GM15510 (cell line): ENCODE data around the gene N4BP2.

Experiments used
- POLR2A ChIP-seq: IDR thresholded peaks from 3 replicates; pipeline ENCODE4 v1.6.1; 2011; ENCODE audit warnings: borderline replicate concordance; ENCODE audit not compliant: insufficient read length; ENCODE audit errors: extremely low read depth

N4BP2 gene

DNA sequence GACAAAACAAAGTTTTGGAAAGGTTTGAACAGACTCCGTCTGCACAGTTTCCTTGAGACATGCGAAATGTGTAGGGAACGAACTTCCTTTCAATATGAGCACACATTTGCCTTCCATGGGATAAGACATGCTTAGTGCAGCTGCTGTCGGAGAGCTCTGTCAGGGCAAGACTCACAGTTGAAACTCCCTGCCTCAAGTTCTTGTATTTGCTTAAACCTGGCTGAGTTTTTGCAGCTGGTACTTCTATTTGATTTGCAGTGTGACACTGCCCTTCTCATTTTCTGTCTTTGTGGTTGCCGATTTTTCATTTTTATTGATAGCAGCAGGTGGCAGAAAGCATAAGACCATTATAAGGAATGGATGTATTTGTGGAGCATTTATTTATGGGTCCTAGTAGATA is 122.0 kb downstream of the N4BP2 start:
- no peak for TF ChIP-seq POLR2A

DNA sequence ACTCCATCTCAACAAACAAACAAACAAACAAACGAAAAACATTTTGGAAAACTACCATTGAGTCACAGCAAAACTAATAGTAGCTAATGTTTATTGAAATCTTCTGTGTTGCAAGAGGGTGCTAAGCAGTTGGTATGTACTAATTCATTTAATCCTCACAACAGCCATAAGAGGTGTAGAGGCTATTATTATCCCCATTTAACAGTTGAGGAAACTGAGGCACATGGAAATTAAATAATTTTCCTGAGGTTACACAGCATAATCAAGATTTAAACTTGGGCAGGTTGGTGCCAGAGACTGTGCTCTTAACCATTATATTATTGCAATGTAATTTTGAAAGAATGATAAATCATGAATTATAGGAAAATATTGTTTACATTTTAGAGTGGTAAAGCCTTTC is 122.7 kb downstream of the N4BP2 start:
- no peak for TF ChIP-seq POLR2A

DNA sequence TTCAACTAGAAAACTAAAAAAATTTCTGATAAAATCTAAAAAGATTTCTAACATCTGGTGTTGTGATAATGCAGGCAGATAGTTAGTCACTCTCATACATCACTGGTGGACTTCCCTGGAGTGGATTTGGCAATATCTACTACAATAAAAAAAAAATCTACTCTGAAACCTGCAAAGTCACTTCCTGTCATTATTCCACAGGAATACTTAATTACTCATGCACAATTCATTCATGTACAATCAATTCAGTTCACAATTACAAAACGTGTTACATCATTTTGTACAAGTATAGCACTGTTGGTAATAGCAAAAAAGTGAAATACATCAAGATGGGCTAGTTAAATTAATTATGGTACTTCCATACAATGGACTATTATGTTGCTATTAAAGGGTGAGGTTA is 123.7 kb downstream of the N4BP2 start:
- no peak for TF ChIP-seq POLR2A

DNA sequence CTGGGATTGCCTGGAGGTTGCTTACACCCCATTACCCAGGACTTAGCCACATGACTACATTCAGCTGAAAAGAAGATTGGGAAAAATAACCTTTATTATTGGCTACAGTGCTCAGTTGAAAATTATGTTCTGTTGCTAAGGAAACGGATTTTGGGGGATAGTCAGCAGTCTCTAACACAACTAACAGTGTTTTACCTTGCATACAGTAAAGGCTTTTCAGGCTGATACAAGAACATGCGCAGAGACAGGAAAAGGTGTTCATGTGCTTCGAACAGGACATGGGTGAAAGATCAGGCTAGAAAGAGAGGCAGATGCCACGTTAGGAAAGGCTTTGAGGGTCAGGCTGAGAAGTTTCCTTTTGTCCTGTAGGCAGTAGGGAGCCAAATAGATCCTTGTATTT is 125.4 kb downstream of the N4BP2 start:
- no peak for TF ChIP-seq POLR2A

DNA sequence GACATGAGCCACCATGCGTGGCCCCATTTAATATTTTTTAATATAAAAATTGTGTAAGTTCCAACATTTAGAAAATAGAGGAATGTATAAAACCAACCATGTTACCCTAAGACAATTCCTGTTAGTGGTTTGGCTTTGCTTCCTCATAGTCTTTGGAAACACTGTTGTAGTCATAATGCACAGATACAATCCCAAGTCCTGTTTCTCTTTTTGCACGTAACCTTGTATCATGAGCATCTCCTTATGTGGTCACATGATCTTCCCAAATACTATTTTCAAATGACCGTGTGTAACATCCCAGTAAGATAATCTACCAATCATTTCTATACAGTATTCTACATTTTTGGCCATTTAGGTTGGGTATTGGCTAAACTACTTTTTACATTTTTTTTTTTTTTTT is 126.3 kb downstream of the N4BP2 start:
- TF ChIP-seq POLR2A, result no peak

DNA sequence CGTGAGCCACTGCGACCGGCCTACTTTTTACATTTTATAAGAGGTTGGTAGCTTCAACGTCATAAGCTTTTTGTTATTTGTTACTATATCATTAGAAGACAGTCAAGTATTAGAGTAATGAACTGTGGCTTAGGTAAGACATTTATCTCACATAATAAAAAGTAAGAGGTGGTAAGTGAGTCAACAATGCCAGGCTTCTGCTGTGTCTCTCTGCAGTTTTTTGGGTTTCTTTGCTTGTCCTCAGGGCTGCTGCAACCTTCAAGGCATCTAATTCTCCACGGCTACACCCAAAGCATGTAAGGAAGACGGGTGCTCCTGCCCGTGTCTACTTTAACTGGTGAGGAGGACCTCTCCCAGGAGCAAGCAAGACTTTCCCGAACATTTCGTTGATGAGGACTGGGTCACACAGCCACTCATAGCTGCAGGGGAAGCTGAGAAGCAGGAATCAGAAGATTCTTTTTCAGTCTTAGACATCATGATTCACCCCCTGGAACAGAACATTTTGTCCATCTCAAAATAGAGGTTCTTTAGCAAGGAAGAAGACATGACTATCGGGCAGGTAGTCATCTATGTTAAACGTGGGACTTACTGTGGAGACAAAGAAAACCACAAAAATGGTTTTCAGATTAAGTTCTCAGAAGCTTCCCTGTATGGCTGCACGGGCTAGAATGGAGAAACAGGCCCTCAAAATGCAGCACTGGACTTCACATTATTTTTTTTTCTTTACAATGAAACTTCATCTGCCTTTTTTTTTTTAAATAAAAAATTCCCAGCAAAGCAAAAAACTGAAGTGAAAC is 127.2 kb downstream of the N4BP2 start:
- no peak for TF ChIP-seq POLR2A

DNA sequence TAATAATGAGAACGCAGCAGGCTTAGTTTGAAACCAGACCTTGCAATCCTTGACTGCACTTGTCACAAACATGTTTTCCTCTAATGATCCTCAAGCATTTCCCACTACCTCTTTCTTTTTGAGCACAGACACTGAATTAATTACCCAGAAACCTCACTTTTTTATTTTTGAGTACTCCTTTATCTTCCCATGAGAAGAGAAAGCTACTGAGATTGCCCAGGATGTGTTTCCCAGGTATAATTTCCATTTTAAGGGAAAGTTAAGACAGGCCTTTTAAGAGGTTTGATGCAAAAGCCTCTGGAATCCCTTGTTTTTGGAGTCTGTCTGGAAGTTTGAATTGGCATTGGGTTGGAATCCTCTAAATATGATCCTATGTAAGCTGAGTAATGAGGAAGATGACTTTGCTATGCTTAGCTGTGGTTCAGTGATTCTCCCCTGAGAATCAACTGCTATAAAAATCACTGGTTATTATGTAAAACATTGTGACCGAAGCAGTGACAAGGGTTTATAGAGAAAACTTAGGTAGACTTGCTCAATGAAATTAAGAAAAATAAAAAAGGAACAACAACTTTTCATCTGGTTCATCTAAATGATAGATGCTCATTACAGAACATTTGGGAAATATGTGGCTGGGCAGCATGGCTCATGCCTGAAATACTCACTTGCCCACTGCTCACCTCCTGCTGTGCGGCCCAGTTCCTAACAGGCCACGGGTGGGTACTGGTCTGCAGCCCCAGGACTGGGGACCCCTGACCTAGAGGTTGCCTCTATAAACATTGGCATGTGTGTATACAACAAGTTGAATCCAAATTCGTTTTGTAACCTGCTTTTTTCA is 129.4 kb downstream of the N4BP2 start:
- no peak for TF ChIP-seq POLR2A

DNA sequence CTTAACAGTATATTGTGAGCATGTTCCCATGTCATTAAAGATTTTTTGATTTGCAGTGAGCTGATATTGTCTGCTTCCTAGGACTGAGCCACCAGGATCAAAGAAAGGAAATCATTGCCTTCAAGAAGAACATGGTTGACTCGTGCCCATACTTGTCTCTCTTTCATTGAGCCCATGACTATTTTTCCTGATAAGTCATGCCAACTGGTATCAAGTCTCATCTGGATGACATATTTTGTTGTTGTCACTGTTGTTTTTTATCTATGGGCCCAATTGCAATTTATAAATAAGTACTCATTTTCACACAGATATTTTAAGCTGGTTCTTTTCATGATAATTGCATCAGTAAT is 130.0 kb downstream of the N4BP2 start:
- TF ChIP-seq POLR2A, result no peak

DNA sequence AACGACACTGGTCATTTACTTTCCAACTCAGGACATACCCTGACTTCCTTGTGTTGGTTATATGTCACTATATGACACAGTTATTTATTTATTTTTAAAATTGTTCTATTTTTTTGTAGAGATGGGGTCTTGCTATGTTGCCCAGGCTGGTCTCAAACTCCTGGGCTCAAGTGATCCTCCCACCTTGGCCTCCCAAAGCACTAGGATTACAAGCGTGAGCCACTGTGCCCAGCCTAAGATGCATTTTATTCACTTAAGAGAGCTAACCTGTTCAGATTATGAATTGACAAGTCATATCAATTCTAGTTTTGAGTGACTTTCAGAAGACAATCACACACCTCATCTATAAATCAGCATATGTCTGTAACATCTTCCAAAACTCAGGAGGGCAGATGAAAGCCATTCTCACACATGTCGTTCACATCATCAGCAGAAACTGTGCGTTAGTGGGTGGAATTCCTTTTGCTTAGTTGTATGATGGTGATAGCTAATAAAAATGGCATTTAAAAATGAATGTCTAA is 130.8 kb downstream of the N4BP2 start:
- no peak for TF ChIP-seq POLR2A

DNA sequence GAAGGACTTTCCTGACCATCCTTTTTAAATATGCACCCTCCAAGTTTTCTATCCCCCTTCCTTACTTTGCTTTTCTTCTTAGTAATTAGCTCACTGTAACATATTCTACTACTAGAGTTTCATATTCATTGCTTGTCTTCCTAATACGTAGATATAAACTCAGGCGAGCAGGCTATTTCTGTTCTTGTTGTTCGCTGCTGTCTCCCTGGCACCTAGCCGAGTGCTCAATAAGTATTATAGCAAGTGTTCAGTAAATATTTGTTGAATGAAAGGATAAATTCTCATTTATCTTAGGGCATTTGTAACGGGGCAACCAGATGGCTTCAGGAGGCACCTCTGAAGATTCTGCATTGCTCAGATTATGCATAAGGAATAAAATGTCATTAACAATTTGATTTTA is 133.4 kb downstream of the N4BP2 start:
- no peak for TF ChIP-seq POLR2A

DNA sequence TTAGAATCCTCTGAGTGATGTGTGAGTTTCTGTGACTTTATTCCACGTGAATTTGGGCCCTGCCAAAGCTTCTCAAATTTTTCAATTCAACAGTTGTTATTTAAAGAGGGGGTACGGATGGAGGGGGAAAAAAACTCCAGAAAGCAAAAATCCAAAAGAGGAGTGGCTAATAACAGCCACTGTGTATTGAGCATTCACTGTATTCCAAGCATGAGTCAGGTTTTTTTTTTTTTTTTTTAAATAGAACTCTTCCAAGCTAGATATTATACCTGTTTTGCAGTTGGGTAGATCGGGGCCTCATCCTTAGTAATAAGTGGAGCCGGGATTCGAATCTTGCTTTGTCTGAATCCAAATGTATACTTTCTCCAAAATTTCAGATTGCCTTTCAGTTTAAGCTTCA is 133.8 kb downstream of the N4BP2 start:
- no peak for TF ChIP-seq POLR2A

DNA sequence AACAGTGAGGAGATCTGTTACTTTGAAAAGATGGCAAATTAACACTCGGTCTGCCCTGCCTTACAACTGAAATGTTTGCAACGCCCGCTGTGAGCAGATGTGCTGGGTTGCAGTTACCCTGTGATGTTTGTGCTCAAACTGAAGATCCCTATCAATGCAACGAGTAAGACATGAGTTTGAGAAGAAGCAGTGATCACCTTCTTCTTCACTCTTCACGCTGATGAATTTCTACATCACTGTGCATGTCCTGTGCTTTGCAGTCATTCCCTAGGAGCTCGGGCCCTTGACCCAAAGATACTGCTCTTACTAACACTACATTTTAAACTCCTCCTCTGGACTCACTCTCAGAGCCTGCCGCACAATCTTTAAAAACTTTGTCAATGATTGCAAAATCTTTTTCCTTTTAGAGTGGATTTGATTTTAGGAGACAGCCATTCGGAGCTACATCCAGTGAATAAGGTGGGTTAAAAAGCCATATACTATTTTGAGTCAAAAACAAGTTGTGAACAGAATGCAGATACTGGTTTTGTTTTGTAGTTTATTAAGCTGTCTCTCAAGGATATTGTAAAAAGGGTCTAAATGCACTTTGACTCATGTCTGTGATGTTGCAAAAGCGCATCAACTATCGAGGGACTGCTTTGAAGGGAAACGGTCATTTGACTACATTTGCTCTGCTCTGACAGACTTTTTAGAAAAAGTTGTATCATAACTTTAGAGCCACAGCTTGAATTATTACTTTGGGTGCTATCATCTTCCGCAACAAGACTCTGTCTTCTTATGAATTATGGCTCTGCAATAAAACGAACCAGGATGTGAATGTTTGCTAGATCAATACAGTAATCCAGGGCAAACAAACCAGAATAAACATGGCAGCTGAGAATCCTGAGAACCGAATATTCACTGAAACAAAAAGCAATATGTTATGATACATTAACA is 134.5 kb downstream of the N4BP2 start:
- no peak for TF ChIP-seq POLR2A

DNA sequence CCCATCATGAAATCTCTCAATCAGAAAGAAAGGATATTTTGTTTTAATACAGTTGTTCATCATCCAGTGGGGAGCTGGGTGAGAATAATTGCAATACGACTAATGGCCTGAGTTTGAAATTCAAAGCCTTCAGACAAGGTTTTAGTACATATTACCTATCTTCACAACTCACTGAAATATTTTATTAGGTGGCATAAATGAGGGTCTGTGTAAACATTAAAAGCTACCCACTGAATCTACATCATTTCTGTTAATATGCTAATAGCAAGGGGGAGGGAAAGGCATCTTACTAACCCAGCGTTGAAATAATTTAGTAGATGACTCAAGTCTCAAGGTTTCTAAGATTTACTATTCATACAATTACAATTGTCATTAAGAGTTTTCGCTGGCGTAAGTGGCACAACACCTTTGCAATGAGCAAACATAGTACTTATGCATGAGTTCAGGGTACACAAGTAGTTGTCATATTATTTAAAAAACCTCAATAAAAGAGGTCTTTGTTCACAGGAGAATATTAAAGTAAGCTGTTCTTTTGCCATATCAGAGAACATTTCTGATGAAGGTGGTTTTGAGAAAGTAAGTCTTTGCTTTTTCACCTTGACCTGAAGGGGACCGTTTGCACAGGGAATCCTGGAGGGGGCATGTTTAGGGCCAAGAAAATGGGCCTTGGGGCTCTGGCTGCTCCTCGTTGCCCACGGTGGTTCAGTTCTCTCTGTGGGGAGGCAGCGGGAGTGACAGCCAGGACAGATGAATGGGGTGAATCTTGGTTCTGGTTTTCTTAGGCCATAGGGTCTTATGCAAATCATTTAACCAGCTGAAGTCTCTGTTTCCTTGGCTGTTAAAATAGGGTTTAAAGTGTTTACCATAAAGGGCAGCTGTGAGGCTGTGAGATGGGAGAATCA is 135.7 kb downstream of the N4BP2 start:
- peak; percentile 67 for TF ChIP-seq POLR2A
